ENCODE data around the gene MTRR.

The MTRR gene

GRCh38 chr5:7844901-7845300 is 24.0 kb upstream of the MTRR start:
- no peaks in the 10 kb centered on the region for H3K36me3 ChIP-seq (ENCODE audit: control insufficient read depth in 5 of 5, insufficient read depth in 5 of 5, low read length in 5 of 5)
- no peaks in the 10 kb centered on the region for H3K9me3 ChIP-seq (ENCODE audit: control insufficient read depth in 5 of 5, low read length in 5 of 5)
- H3K27me3 ChIP-seq (ENCODE audit: control insufficient read depth in 5 of 5, insufficient read depth in 4 of 5, low read length in 5 of 5): peaks cover 8 to 18% (median 11%) of the 10 kb centered on the region in 5 donors
- H3K27ac ChIP-seq (ENCODE audit: low read depth, low read length): no peak overlapping the region
- peaks cover 0 to 6% (median 5%) of the 10 kb centered on the region in 5 donors for H3K4me1 ChIP-seq (ENCODE audit: control insufficient read depth in 5 of 5, insufficient read depth in 5 of 5, low read length in 5 of 5)
- no peak overlapping the region for H3K9ac ChIP-seq (ENCODE audit: low read length in 5 of 5)
- no peak overlapping the region for H3K4me3 ChIP-seq (ENCODE audit: low read depth in 1 of 5, low read length in 5 of 5)

- Histone ChIP-seq H3K4me3 (ENCODE audit: low read depth in 1 of 5, low read length in 5 of 5) (no peak overlapping the region), H3K4me1 (ENCODE audit: control insufficient read depth in 5 of 5, insufficient read depth in 5 of 5, low read length in 5 of 5) (peaks cover 0 to 10% (median 8%) of the 10 kb centered on the region in 5 donors), H3K27me3 (ENCODE audit: control insufficient read depth in 5 of 5, insufficient read depth in 4 of 5, low read length in 5 of 5) (peaks cover 10 to 18% (median 11%) of the 10 kb centered on the region in 5 donors), H3K36me3 (ENCODE audit: control insufficient read depth in 5 of 5, insufficient read depth in 5 of 5, low read length in 5 of 5) (no peaks in the 10 kb centered on the region), H3K9me3 (ENCODE audit: control insufficient read depth in 5 of 5, low read length in 5 of 5) (no peaks in the 10 kb centered on the region), H3K27ac (ENCODE audit: low read depth, low read length) (no peak overlapping the region), H3K9ac (ENCODE audit: low read length in 5 of 5) (no peak overlapping the region)
Measured at GRCh38 chr5:7845557-7845956, 23.4 kb upstream of the MTRR start.

- no peak overlapping the region for H3K9ac ChIP-seq (ENCODE audit: low read length in 5 of 5)
- peaks cover 0 to 16% (median 13%) of the 10 kb centered on the region in 5 donors for H3K4me1 ChIP-seq (ENCODE audit: control insufficient read depth in 5 of 5, insufficient read depth in 5 of 5, low read length in 5 of 5)
- H3K27ac ChIP-seq (ENCODE audit: low read depth, low read length): no peak overlapping the region
- H3K4me3 ChIP-seq (ENCODE audit: low read depth in 1 of 5, low read length in 5 of 5): no peak overlapping the region
- H3K9me3 ChIP-seq (ENCODE audit: control insufficient read depth in 5 of 5, low read length in 5 of 5): no peaks in the 10 kb centered on the region
- H3K27me3 ChIP-seq (ENCODE audit: control insufficient read depth in 5 of 5, insufficient read depth in 4 of 5, low read length in 5 of 5): peaks cover 10 to 21% (median 11%) of the 10 kb centered on the region in 5 donors
- no peaks in the 10 kb centered on the region for H3K36me3 ChIP-seq (ENCODE audit: control insufficient read depth in 5 of 5, insufficient read depth in 5 of 5, low read length in 5 of 5)
Measured at GRCh38 chr5:7846327-7846726, 22.6 kb upstream of the MTRR start.

GRCh38 chr5:7848296-7848695 is 20.7 kb upstream of the MTRR start:
- H3K4me1 ChIP-seq (ENCODE audit: control insufficient read depth in 5 of 5, insufficient read depth in 5 of 5, low read length in 5 of 5): peaks cover 0 to 22% (median 17%) of the 10 kb centered on the region in 5 donors
- no peak overlapping the region for H3K9ac ChIP-seq (ENCODE audit: low read length in 5 of 5)
- H3K27me3 ChIP-seq (ENCODE audit: control insufficient read depth in 5 of 5, insufficient read depth in 4 of 5, low read length in 5 of 5): peaks cover 10 to 21% (median 11%) of the 10 kb centered on the region in 5 donors
- no peak overlapping the region for H3K4me3 ChIP-seq (ENCODE audit: low read depth in 1 of 5, low read length in 5 of 5)
- no peaks in the 10 kb centered on the region for H3K9me3 ChIP-seq (ENCODE audit: control insufficient read depth in 5 of 5, low read length in 5 of 5)
- no peak overlapping the region for H3K27ac ChIP-seq (ENCODE audit: low read depth, low read length)
- H3K36me3 ChIP-seq (ENCODE audit: control insufficient read depth in 5 of 5, insufficient read depth in 5 of 5, low read length in 5 of 5): no peaks in the 10 kb centered on the region

GRCh38 chr5:7849681-7850394 is 19.1 kb upstream of the MTRR start:
- Histone ChIP-seq H3K4me1 (ENCODE audit: control insufficient read depth in 5 of 5, insufficient read depth in 5 of 5, low read length in 5 of 5) (peaks cover 0 to 22% (median 17%) of the 10 kb centered on the region in 5 donors), H3K9ac (ENCODE audit: low read length in 5 of 5) (peak overlapping the region in 3 of 5 donors; percentile 2 to 63 (median 56)), H3K27ac (ENCODE audit: low read depth, low read length) (no peak overlapping the region), H3K36me3 (ENCODE audit: control insufficient read depth in 5 of 5, insufficient read depth in 5 of 5, low read length in 5 of 5) (no peaks in the 10 kb centered on the region), H3K9me3 (ENCODE audit: control insufficient read depth in 5 of 5, low read length in 5 of 5) (no peaks in the 10 kb centered on the region), H3K4me3 (ENCODE audit: low read depth in 1 of 5, low read length in 5 of 5) (peak overlapping the region; percentile 20 to 57 (median 52)), H3K27me3 (ENCODE audit: control insufficient read depth in 5 of 5, insufficient read depth in 4 of 5, low read length in 5 of 5) (peaks cover 8 to 21% (median 10%) of the 10 kb centered on the region in 5 donors)

- H3K27ac ChIP-seq (ENCODE audit: low read depth, low read length): no peak within 1 kb of the TSS
- H3K9me3 ChIP-seq (ENCODE audit: control insufficient read depth in 5 of 5, low read length in 5 of 5): no peaks in the 10 kb centered on the region
- H3K9ac ChIP-seq (ENCODE audit: low read length in 5 of 5): peak within 1 kb of the TSS in 3 of 5 donors; percentile 20 to 63 (median 61)
- peaks cover 0 to 22% (median 17%) of the 10 kb centered on the region in 5 donors for H3K4me1 ChIP-seq (ENCODE audit: control insufficient read depth in 5 of 5, insufficient read depth in 5 of 5, low read length in 5 of 5)
- H3K4me3 ChIP-seq (ENCODE audit: low read depth in 1 of 5, low read length in 5 of 5): peak within 1 kb of the TSS; percentile 24 to 69 (median 61)
- H3K27me3 ChIP-seq (ENCODE audit: control insufficient read depth in 5 of 5, insufficient read depth in 4 of 5, low read length in 5 of 5): peaks cover 8 to 21% (median 10%) of the 10 kb centered on the region in 5 donors
- H3K36me3 ChIP-seq (ENCODE audit: control insufficient read depth in 5 of 5, insufficient read depth in 5 of 5, low read length in 5 of 5): no peaks in the 10 kb centered on the region
Measured at GRCh38 chr5:7850395-7851239, 18.3 kb upstream of the MTRR start, which contains the start of gene CFAP90. Gene CFAP90 (minus strand): TSS chr5:7851133. CDS start chr5:7851021, 112 bp downstream.

- Histone ChIP-seq H3K36me3 (ENCODE audit: control insufficient read depth in 5 of 5, insufficient read depth in 5 of 5, low read length in 5 of 5) (no peaks in the 10 kb centered on the region), H3K4me1 (ENCODE audit: control insufficient read depth in 5 of 5, insufficient read depth in 5 of 5, low read length in 5 of 5) (peaks cover 0 to 22% (median 17%) of the 10 kb centered on the region in 5 donors), H3K27ac (ENCODE audit: low read depth, low read length) (no peak overlapping the region), H3K4me3 (ENCODE audit: low read depth in 1 of 5, low read length in 5 of 5) (peak overlapping the region; percentile 24 to 69 (median 61)), H3K27me3 (ENCODE audit: control insufficient read depth in 5 of 5, insufficient read depth in 4 of 5, low read length in 5 of 5) (peaks cover 8 to 21% (median 10%) of the 10 kb centered on the region in 5 donors), H3K9ac (ENCODE audit: low read length in 5 of 5) (peak overlapping the region in 2 of 5 donors; percentile 50 to 61), H3K9me3 (ENCODE audit: control insufficient read depth in 5 of 5, low read length in 5 of 5) (no peaks in the 10 kb centered on the region)
Measured at GRCh38 chr5:7851240-7851592, 17.7 kb upstream of the MTRR start.

GRCh38 chr5:7851617-7852289 is 17.2 kb upstream of the MTRR start:
- H3K4me3 ChIP-seq (ENCODE audit: low read depth in 1 of 5, low read length in 5 of 5): no peak overlapping the region
- no peaks in the 10 kb centered on the region for H3K36me3 ChIP-seq (ENCODE audit: control insufficient read depth in 5 of 5, insufficient read depth in 5 of 5, low read length in 5 of 5)
- peaks cover 0 to 22% (median 17%) of the 10 kb centered on the region in 5 donors for H3K4me1 ChIP-seq (ENCODE audit: control insufficient read depth in 5 of 5, insufficient read depth in 5 of 5, low read length in 5 of 5)
- H3K27me3 ChIP-seq (ENCODE audit: control insufficient read depth in 5 of 5, insufficient read depth in 4 of 5, low read length in 5 of 5): peaks cover 8 to 21% (median 10%) of the 10 kb centered on the region in 5 donors
- no peaks in the 10 kb centered on the region for H3K9me3 ChIP-seq (ENCODE audit: control insufficient read depth in 5 of 5, low read length in 5 of 5)
- no peak overlapping the region for H3K9ac ChIP-seq (ENCODE audit: low read length in 5 of 5)
- no peak overlapping the region for H3K27ac ChIP-seq (ENCODE audit: low read depth, low read length)

- Histone ChIP-seq H3K9me3 (ENCODE audit: control insufficient read depth in 5 of 5, low read length in 5 of 5) (no peaks in the 10 kb centered on the region), H3K27ac (ENCODE audit: low read depth, low read length) (no peak overlapping the region), H3K9ac (ENCODE audit: low read length in 5 of 5) (no peak overlapping the region), H3K27me3 (ENCODE audit: control insufficient read depth in 5 of 5, insufficient read depth in 4 of 5, low read length in 5 of 5) (peaks cover 8 to 20% (median 10%) of the 10 kb centered on the region in 5 donors), H3K4me3 (ENCODE audit: low read depth in 1 of 5, low read length in 5 of 5) (no peak overlapping the region), H3K36me3 (ENCODE audit: control insufficient read depth in 5 of 5, insufficient read depth in 5 of 5, low read length in 5 of 5) (peaks cover 0 to 2% (median 0%) of the 10 kb centered on the region in 5 donors), H3K4me1 (ENCODE audit: control insufficient read depth in 5 of 5, insufficient read depth in 5 of 5, low read length in 5 of 5) (peaks cover 0 to 22% (median 17%) of the 10 kb centered on the region in 5 donors)
Measured at GRCh38 chr5:7852542-7852941, 16.4 kb upstream of the MTRR start.

Measured in subcutaneous abdominal adipose tissue (tissue), 5 donors.